Esophagus muscularis mucosa (tissue), 3 donors: Measurements from ENCODE around the gene STAMBP.

ENCODE experiments used
- EP300 ChIP-seq: sonication (generic); formaldehyde crosslinking; IDR thresholded peaks from one replicate; pipeline ENCODE4 v1.6.1; 2017; ENCODE audit warnings: antibody characterized with exemption
- POLR2AphosphoS5 ChIP-seq, 2 donors: sonication (generic); formaldehyde crosslinking; IDR thresholded peaks; one replicate each; pipeline ENCODE4 v1.6.1; 2017; ENCODE audit warnings: antibody characterized with exemption in 2 of 2

DNA sequence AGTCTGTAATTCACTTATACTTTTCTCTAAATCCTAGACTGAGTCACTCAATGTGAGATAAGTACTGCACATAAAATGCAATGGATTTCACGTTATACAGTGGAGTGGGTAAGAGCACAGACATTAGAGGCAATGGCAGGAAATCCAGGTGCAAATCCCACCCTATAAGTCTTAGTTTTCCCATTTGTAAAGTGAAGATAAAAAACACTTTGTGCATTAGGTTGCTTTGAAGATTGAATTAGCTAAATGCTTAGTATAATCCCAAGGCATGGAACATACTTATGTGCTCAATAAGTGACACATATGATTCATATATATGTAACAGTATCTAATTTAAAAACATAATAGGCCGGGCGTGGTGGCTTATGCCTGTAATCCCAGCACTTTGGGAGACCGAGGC is 74.6 kb downstream of the STAMBP start:
- TF ChIP-seq POLR2AphosphoS5 (IDR thresholded peaks at IDR 0.05) (peak in 1 of 2 donors; percentile 61), EP300 (no peak)
